Glutamatergic neuron (in vitro differentiated cells): ENCODE data around the gene CELF2. TPM values are rescaled to one million over a fixed set of nuclear protein-coding genes. Genes with fewer than 3 reads are reported as not detected.

ENCODE experiments used
- DNase-seq: peaks from one replicate; pipeline ENCODE4 v3.0.0; 2022
- H3K27ac Mint-ChIP-seq: one replicate; pipeline ENCODE4 v1.8.0; 2020; ENCODE audit warnings: mild to moderate bottlenecking, mixed read lengths, inconsistent platforms; ENCODE audit not compliant: unreplicated experiment
- H3K27me3 Mint-ChIP-seq: one replicate; pipeline ENCODE4 v1.8.0; 2020; ENCODE audit warnings: mild to moderate bottlenecking, moderate library complexity, mixed read lengths, inconsistent platforms; ENCODE audit not compliant: unreplicated experiment
- H3K36me3 Mint-ChIP-seq: one replicate; pipeline ENCODE4 v1.8.0; 2020; ENCODE audit warnings: mild to moderate bottlenecking, mixed read lengths, inconsistent platforms; ENCODE audit not compliant: unreplicated experiment
- H3K4me1 Mint-ChIP-seq: one replicate; pipeline ENCODE4 v1.8.0; 2020; ENCODE audit warnings: mild to moderate bottlenecking, low read depth, mixed read lengths, inconsistent platforms; ENCODE audit not compliant: unreplicated experiment
- H3K4me3 Mint-ChIP-seq: one replicate; pipeline ENCODE4 v1.8.0; 2020; ENCODE audit warnings: mild to moderate bottlenecking, mixed read lengths, inconsistent platforms; ENCODE audit not compliant: unreplicated experiment
- H3K9me3 Mint-ChIP-seq: one replicate; pipeline ENCODE4 v1.8.0; 2020; ENCODE audit warnings: mild to moderate bottlenecking, moderate library complexity, mixed read lengths, inconsistent platforms; ENCODE audit not compliant: unreplicated experiment
- CTCF ChIP-seq: fragments of 200-600 bp; sonication (generic); IDR thresholded peaks from one replicate; pipeline ENCODE4 v1.5.0; 2021; ENCODE audit not compliant: partially characterized antibody, unreplicated experiment
- total RNA-seq: library from RNA; stranded (reverse); fragmentation: NEBNext Ultra II Directional; extraction: Animal tissue kit (Norgen Biotek cat#: 25700); gene quantifications from one replicate; pipeline ENCODE4 v1.2.1, GENCODE V29; 2021; ENCODE audit not compliant: unreplicated experiment

CELF2 gene
- total RNA-seq, 1 donor from 2014 or later, result 47.4 TPM

- H3K27ac Mint-ChIP-seq, result peak overlapping the region; percentile 92
- H3K4me3 Mint-ChIP-seq, result peak overlapping the region; percentile 94
- H3K36me3 Mint-ChIP-seq, result no peaks in the 10 kb centered on the region
- TF ChIP-seq CTCF, result peak; percentile 80
- peaks cover 9% of the 10 kb centered on the region for H3K9me3 Mint-ChIP-seq
- H3K4me1 Mint-ChIP-seq, result peaks cover 21% of the 10 kb centered on the region
- H3K27me3 Mint-ChIP-seq, result peaks cover 5% of the 10 kb centered on the region
- DNase-seq, result peak; percentile 80
Measured at GRCh38 chr10:11165591-11166543, 148.2 kb downstream of the CELF2 start.

DNA sequence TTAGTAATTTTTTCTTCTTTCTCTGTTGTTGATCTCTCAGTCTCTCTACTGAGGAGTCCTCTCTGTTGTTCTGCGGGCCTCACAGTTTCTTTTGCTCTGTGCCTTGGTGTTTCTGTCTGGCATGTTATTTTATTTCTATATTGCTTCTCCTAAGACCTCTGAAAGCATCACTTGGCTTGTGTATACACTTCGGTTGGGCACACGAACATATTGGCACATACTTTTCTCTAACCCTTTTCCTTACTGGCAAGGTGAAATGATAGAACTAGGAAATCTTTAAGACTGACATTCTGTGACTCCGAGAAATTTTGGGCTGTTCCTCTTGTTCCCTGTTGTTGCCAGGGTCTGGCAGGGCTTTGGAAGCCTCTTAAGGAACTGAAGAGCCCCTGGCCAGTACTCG, 148.9 kb downstream of the CELF2 start:
- Mint-ChIP-seq H3K27ac (no peak overlapping the region), H3K27me3 (peaks cover 5% of the 10 kb centered on the region), H3K4me3 (peak overlapping the region; percentile 87), H3K36me3 (no peaks in the 10 kb centered on the region), H3K4me1 (peaks cover 21% of the 10 kb centered on the region), H3K9me3 (peaks cover 9% of the 10 kb centered on the region)
- TF ChIP-seq CTCF, result no peak
- no peak for DNase-seq

DNA sequence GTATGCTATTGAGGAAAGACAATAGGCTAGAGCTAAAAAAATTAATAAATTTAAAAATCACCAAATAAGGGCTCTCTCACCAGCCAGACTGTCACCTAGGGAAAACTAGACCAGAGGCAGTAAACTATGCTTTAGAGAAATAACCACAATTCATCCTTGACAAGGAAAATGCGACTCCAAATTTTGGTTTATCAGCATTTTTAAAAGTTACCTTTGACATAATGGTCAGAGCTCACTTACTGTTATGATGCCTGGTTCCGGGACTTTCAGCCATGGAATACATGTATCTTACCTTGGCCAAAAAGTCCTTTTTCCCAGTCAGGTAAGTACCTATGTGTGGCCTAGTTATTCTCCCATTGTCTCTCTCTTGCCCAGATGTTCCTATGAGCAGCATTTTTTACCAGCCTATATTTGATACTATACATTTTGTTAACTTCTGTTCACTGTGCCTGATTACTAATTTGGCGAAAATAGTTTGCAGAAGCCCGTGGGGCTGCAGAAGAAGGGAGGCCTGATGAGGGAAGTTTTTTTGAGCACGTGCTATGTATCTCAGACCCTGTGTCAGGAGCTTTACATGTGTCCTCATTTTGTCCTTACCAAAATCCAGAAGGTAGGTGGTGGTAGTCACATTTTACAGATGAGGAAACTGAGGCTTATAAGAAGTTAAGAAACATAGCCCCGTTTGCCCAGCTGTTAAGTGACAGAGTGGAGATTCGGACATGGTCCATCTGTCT, 149.7 kb downstream of the CELF2 start:
- Mint-ChIP-seq H3K4me1 (peaks cover 21% of the 10 kb centered on the region), H3K27me3 (peaks cover 5% of the 10 kb centered on the region), H3K36me3 (no peaks in the 10 kb centered on the region), H3K9me3 (peaks cover 6% of the 10 kb centered on the region), H3K4me3 (no peak overlapping the region), H3K27ac (no peak overlapping the region)
- TF ChIP-seq CTCF, result no peak
- no peak for DNase-seq

- H3K9me3 Mint-ChIP-seq, result peaks cover 6% of the 10 kb centered on the region
Measured at GRCh38 chr10:11168423-11169090, 150.9 kb downstream of the CELF2 start.

More at GRCh38 chr10:11168423-11169090, 150.9 kb downstream of the CELF2 start:
- TF ChIP-seq CTCF, result no peak
- no peak for DNase-seq
- no peak overlapping the region for H3K4me3 Mint-ChIP-seq
- H3K27me3 Mint-ChIP-seq, result peaks cover 5% of the 10 kb centered on the region
- H3K4me1 Mint-ChIP-seq, result peaks cover 18% of the 10 kb centered on the region
- H3K36me3 Mint-ChIP-seq, result no peaks in the 10 kb centered on the region
- no peak overlapping the region for H3K27ac Mint-ChIP-seq
